NCI-H526 treated with DMSO at 0.1 percent for 48 hours (cell line): Measurements from ENCODE around the gene CABLES1.
A peak's percentile ranks its signal among the peaks of the same experiment; 100 is the strongest.
"Not testable (repeated sequence)": the region's sequence is repeated elsewhere in the genome, so short reads cannot be mapped to it uniquely, and the experiment has no call there.

Source experiments
- DNase-seq: peaks from one replicate; lab custom pipeline; 2025; lab: John Stamatoyannopoulos, UW

CABLES1 gene

GRCh38 chr18:23134780-23135549 is at the start of gene CABLES1:
Gene CABLES1, plus strand, starts transcription at chr18:23135485. Its CDS starts 278 bp downstream, at chr18:23135763.
- peak; percentile 69 for DNase-seq

- no peak for DNase-seq
Observed at GRCh38 chr18:23087352-23087751, 47.9 kb upstream of the CABLES1 start.

- no peak for DNase-seq
Observed at GRCh38 chr18:23088310-23088709, 47.0 kb upstream of the CABLES1 start.

GRCh38 chr18:23091017-23091993 is 44.0 kb upstream of the CABLES1 start:
- not testable (repeated sequence) for DNase-seq

- no peak for DNase-seq
Observed at GRCh38 chr18:23092121-23092520, 43.2 kb upstream of the CABLES1 start.

- not testable (repeated sequence) for DNase-seq
Observed at GRCh38 chr18:23093130-23093529, 42.2 kb upstream of the CABLES1 start.

GRCh38 chr18:23093772-23094171 is 41.5 kb upstream of the CABLES1 start:
- DNase-seq: no peak

- DNase-seq: no peak
Observed at GRCh38 chr18:23094411-23095190, 40.7 kb upstream of the CABLES1 start.

GRCh38 chr18:23095463-23095862 is 39.8 kb upstream of the CABLES1 start:
- no peak for DNase-seq

GRCh38 chr18:23097016-23097415 is 38.3 kb upstream of the CABLES1 start:
- DNase-seq: not testable (repeated sequence)

GRCh38 chr18:23099621-23100020 is 35.7 kb upstream of the CABLES1 start:
- no peak for DNase-seq

GRCh38 chr18:23101861-23102432 is 33.3 kb upstream of the CABLES1 start:
- DNase-seq: peak; percentile 4

- DNase-seq: no peak
Observed at GRCh38 chr18:23102493-23103261, 32.6 kb upstream of the CABLES1 start.

- DNase-seq: no peak
Observed at GRCh38 chr18:23103449-23103848, 31.8 kb upstream of the CABLES1 start.

- DNase-seq: no peak
Observed at GRCh38 chr18:23105030-23105429, 30.3 kb upstream of the CABLES1 start.

GRCh38 chr18:23105581-23106219 is 29.6 kb upstream of the CABLES1 start:
- DNase-seq: no peak

GRCh38 chr18:23106575-23106974 is 28.7 kb upstream of the CABLES1 start:
- DNase-seq: no peak

GRCh38 chr18:23107718-23108117 is 27.6 kb upstream of the CABLES1 start:
- no peak for DNase-seq

GRCh38 chr18:23108496-23108895 is 26.8 kb upstream of the CABLES1 start:
- no peak for DNase-seq

- DNase-seq: not testable (repeated sequence)
Observed at GRCh38 chr18:23109163-23109562, 26.1 kb upstream of the CABLES1 start.
